Thyroid gland (tissue), 4 donors: ENCODE data around the gene AURKAIP1. TPM values are rescaled to one million over a fixed set of nuclear protein-coding genes. Genes with fewer than 3 reads are reported as not detected.

Experiments
- DNase-seq, 2 donors: peaks; one replicate each; pipeline ENCODE4 v3.0.0-alpha.2; 2019
- H3K27ac ChIP-seq, 3 donors: fragments of 200-600 bp; sonication (generic); 1 replicate in 2 of 3; 2 replicates in 1 of 3; pipeline ENCODE4 v1.5.1; 2016 to 2019; ENCODE audit warnings: mild to moderate bottlenecking in 1 of 3, moderate library complexity in 1 of 3
- H3K27me3 ChIP-seq: fragments of 200-600 bp; sonication (generic); one replicate; pipeline ENCODE4 v1.5.1; 2019
- H3K36me3 ChIP-seq, 2 donors: fragments of 200-600 bp; sonication (generic); one replicate each; pipeline ENCODE4 v1.5.1; 2016 to 2019
- H3K4me1 ChIP-seq, 2 donors: fragments of 200-600 bp; sonication (generic); one replicate each; pipeline ENCODE4 v1.5.1; 2017 to 2019
- H3K4me3 ChIP-seq, 3 donors: fragments of 200-600 bp; sonication (generic); replicated peaks in 1 of 3; 1 replicate in 2 of 3; 2 replicates in 1 of 3; pipeline ENCODE4 v1.5.1; 2016; ENCODE audit warnings: mild to moderate bottlenecking in 1 of 3
- H3K9me3 ChIP-seq: fragments of 200-600 bp; sonication (generic); one replicate; pipeline ENCODE4 v1.5.1; 2017
- POLR2A ChIP-seq, 2 donors: fragments of 450-650 bp; IDR thresholded peaks; one replicate each; pipeline ENCODE4 v1.6.1; 2017; ENCODE audit warnings: antibody characterized with exemption in 2 of 2, mild to moderate bottlenecking in 2 of 2, moderate library complexity in 1 of 2
- WGBS, 2 donors: methylation state at CpG; one replicate each; pipeline ENCODE4 v1.1.5; 2017; 5-methylcytosine and 5-hydroxymethylcytosine counted together
- intact Hi-C: fragments of 100-400 bp; cut with DNase I; formaldehyde crosslinking; loops from one replicate; pipeline ENCODE4 v1.15.1; 2023
- total RNA-seq, 4 donors: library from RNA; depleted of rRNA; stranded (reverse); fragments of >200 nt; gene quantifications; one replicate each; pipeline ENCODE4 v1.2.3, GENCODE V29; 2016
- TF ChIP-seq, protein P1 (sequence below), 6 experiments: fragments of 200-600 bp in 3 of 6; fragments of 450-650 bp in 3 of 6; sonication (generic) in 3 of 6; IDR thresholded peaks; one replicate each; pipeline ENCODE4 v1.5.1; 2016 to 2019; ENCODE audit warnings: antibody characterized with exemption in 6 of 6, mild to moderate bottlenecking in 2 of 6, inconsistent platforms in 1 of 6, moderate library complexity in 1 of 6

Gene AURKAIP1
- total RNA-seq, result 100 to 1,000 TPM in 2 of 4 donors, 10 to 100 TPM in 2; 73.8 to 198 (median 105) TPM

DNA sequence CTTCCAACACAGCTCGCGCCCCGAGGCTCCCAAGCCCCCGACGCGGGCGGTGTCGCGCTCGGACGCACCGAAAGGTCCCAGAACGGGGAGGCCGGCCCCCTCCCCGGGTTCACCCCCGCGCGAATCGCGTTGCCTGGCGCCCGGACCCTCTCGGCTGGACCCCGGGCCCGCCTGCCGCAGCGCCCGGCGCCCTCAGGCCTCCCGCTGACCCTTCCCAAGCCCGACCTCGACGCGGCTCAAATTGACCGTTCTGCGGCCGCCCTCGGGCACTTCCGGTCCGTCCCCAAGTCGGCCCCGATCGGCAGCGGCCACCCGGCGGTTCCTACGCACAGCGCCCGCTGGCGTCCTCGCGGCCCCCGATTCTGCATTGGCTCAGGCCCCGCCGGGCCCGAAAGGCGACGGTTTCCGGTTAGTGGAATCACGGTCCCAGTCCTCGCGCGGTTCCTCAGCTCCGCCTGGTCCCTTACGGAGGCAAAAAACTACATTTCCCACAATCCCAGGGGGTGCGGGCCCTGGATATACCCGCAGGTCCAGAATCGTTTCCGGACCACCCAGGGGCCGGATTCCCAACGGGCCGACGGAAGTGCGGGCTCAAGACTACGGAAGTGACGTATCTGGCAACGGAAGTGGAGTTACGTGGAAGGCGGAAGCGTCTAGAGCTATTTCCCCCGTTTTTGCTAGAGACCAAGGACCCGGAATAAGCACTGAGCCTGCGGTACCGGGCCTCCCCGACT, at the start of gene AURKAIP1:
AURKAIP1 (minus strand) TSS at position 279 of the 734 bp plus-strand sequence. CDS start 451 bp downstream, outside the sequence.
- intact Hi-C loops, result loop anchor here (10.0 kb wide), 1 partner anchor 260 kb away; the partner anchor contains the start of gene C1orf159
- Histone ChIP-seq H3K4me3 (peak within 1 kb of the TSS; percentile 90 to 98 (median 98)), H3K27ac (peak within 1 kb of the TSS; percentile 81 to 98 (median 82))

DNA sequence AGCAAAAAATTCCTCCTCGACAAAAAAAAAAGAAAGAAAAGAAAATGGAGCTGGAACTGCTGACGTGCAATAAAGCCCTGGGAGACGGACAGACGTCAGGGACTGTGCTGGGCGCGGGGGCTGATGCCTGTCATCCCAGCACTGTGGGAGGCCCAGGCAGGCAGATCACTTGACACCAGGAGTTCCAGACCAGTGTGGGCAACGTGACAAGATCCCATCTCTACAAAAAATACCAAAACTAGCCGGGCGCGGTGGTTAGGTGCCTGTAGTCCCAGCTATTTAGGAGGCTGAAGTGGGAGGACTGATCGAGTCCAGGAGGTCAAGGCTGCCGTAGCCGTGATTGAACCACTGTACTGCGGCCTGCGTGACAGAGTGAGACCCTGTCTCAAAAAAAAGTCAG, 49.7 kb upstream of the AURKAIP1 start:
- Histone ChIP-seq H3K9me3 (no peaks in the 10 kb centered on the region), H3K27ac (no peak overlapping the region), H3K4me3 (no peak overlapping the region), H3K4me1 (peaks cover 0 to 9% of the 10 kb centered on the region in 2 donors), H3K27me3 (no peaks in the 10 kb centered on the region), H3K36me3 (no peaks in the 10 kb centered on the region)
- intact Hi-C loops, result no loop called here
- no peak for TF ChIP-seq POLR2A (IDR thresholded peaks at IDR 0.05)
- TF ChIP-seq, protein P1, sequence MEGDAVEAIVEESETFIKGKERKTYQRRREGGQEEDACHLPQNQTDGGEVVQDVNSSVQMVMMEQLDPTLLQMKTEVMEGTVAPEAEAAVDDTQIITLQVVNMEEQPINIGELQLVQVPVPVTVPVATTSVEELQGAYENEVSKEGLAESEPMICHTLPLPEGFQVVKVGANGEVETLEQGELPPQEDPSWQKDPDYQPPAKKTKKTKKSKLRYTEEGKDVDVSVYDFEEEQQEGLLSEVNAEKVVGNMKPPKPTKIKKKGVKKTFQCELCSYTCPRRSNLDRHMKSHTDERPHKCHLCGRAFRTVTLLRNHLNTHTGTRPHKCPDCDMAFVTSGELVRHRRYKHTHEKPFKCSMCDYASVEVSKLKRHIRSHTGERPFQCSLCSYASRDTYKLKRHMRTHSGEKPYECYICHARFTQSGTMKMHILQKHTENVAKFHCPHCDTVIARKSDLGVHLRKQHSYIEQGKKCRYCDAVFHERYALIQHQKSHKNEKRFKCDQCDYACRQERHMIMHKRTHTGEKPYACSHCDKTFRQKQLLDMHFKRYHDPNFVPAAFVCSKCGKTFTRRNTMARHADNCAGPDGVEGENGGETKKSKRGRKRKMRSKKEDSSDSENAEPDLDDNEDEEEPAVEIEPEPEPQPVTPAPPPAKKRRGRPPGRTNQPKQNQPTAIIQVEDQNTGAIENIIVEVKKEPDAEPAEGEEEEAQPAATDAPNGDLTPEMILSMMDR (IDR thresholded peaks at IDR 0.05), result no peak
- 83 to 85% methylated on average over 15 of the region's 15 CpGs for WGBS, 2 donors
- no peak for DNase-seq

More for the DNA sequence above, at the start of gene AURKAIP1:
- H3K9me3 ChIP-seq, result no peaks in the 10 kb centered on the region
- H3K36me3 ChIP-seq, result peaks cover 0 to 4% of the 10 kb centered on the region in 2 donors
- peak; percentile 98 to 99 for DNase-seq
- no peaks in the 10 kb centered on the region for H3K27me3 ChIP-seq
- H3K4me1 ChIP-seq, result peaks cover 23 to 25% of the 10 kb centered on the region in 2 donors
- TF ChIP-seq, protein P1 (IDR thresholded peaks at IDR 0.05), result peak in 4 of 6 experiments; percentile 23 to 49 (median 30)
- peak in 1 of 2 donors; percentile 60 for TF ChIP-seq POLR2A (IDR thresholded peaks at IDR 0.05)
- WGBS, 2 donors, result 0 to 1% methylated on average over 15 to 17 of the region's 85 CpGs

DNA sequence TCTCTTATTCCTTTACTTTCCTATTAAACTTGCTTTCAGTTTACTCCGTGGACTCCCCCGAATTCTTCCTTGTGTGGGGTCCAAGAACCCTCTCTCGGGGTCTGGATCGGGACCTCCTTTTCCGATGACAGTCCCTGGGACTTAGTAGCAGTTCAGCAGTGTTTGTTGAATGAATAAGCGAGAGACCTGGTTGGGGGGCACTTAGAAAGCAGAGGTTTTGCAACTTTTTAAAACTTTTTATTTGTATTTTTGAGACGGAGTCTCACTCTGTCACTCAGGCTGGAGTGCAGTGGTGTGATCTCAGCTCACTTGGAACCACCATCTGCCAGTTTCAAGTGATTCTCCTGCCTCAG, 48.2 kb upstream of the AURKAIP1 start:
- Histone ChIP-seq H3K36me3 (no peaks in the 10 kb centered on the region), H3K27me3 (no peaks in the 10 kb centered on the region), H3K4me3 (no peak overlapping the region), H3K9me3 (no peaks in the 10 kb centered on the region), H3K4me1 (peaks cover 0 to 6% of the 10 kb centered on the region in 2 donors), H3K27ac (no peak overlapping the region)
- WGBS, 2 donors, result 82 to 92% methylated on average over 7 of the region's 7 CpGs
- intact Hi-C loops, result no loop called here
- no peak for DNase-seq
- TF ChIP-seq, protein P1 (IDR thresholded peaks at IDR 0.05), result no peak
- TF ChIP-seq POLR2A (IDR thresholded peaks at IDR 0.05), result no peak

DNA sequence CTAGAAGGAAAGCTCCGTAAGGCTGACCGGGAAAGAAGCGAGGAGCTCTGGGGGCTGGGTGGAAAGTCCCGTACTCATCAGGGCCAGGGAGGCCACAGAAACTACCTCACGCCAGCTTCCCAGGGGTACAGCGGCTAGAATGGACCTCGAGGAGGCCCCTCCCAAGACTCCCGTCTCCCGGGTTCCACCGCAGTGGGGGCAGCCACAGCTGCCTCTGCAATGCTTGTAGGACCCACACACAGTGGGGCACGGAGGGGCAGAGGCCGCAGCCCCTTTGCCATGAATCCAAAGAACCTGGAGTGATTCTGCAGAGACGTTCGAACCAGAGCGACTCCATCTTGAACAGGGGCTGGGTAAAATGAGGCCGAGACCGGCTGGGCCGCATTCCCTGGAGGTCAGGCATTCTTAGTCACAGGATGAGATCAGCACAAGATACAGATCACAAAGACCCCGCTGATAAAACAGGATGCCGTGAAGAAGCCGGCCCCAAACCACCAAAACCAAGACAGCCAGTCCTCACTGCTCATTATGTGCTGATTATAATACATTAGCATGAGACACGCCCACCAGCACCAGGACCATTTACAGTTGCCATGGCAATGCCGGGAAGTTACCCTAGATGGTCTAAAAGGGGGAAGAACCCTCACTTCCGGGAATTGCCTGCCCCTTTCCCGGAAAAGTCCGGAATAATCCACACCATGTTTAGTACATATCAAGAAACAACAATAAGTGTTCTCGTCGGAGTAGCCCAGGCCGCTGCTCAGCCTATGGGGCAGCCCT, 47.6 kb upstream of the AURKAIP1 start:
- H3K9me3 ChIP-seq, result no peaks in the 10 kb centered on the region
- H3K36me3 ChIP-seq, result no peaks in the 10 kb centered on the region
- no peak for DNase-seq
- no peak overlapping the region for H3K4me3 ChIP-seq
- 61 to 62% methylated on average over 22 to 24 of the region's 29 CpGs for WGBS, 2 donors
- no peaks in the 10 kb centered on the region for H3K27me3 ChIP-seq
- H3K27ac ChIP-seq, result no peak overlapping the region
- intact Hi-C loops, result no loop called here
- no peak for TF ChIP-seq POLR2A (IDR thresholded peaks at IDR 0.05)
- TF ChIP-seq, protein P1 (IDR thresholded peaks at IDR 0.05), result no peak
- H3K4me1 ChIP-seq, result peaks cover 0 to 6% of the 10 kb centered on the region in 2 donors
